GM12875 (cell line): ENCODE measurements around the gene ROMO1.

ENCODE experiments used
- H3K4me3 ChIP-seq: one replicate; pipeline ENCODE4 v1.5.1; 2011; ENCODE audit warnings: low read depth, low read length, control low read depth
- TF ChIP-seq, protein P1 (sequence below): IDR thresholded peaks from 2 replicates; pipeline ENCODE4 v1.5.1; 2011; ENCODE audit warnings: low read depth, mild to moderate bottlenecking, control low read depth, inconsistent platforms, low read length, moderate library complexity, borderline replicate concordance; ENCODE audit not compliant: insufficient read depth

ROMO1 gene

DNA sequence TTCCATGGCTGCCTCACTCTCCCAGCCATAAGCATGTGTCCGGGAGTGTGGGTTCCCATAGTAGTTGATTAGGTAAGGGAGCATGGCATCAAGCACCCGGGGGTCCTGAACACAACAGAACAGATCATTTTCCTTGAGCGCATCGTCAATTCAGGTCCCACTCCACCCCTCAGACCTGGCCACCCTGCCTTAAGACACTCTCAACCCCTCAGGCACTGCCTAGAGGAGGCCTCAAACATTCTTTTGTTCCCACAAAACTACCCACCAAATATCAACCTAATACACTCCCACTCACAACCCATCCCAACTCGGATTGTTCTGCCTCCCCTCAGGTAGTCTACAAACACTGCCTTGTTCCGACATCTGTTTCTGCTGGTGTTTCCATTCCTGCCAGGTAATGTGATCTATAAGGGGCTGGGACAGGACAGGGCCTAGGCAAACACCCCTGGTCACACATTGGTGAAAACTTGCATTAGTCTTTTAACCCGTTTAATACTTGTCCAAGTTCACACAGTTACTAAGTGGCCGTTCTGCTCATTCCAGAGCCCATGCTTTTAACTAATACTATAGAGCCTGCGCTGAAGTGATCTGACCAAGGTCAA is 1.4 kb upstream of the ROMO1 start:
- TF ChIP-seq, protein P1, sequence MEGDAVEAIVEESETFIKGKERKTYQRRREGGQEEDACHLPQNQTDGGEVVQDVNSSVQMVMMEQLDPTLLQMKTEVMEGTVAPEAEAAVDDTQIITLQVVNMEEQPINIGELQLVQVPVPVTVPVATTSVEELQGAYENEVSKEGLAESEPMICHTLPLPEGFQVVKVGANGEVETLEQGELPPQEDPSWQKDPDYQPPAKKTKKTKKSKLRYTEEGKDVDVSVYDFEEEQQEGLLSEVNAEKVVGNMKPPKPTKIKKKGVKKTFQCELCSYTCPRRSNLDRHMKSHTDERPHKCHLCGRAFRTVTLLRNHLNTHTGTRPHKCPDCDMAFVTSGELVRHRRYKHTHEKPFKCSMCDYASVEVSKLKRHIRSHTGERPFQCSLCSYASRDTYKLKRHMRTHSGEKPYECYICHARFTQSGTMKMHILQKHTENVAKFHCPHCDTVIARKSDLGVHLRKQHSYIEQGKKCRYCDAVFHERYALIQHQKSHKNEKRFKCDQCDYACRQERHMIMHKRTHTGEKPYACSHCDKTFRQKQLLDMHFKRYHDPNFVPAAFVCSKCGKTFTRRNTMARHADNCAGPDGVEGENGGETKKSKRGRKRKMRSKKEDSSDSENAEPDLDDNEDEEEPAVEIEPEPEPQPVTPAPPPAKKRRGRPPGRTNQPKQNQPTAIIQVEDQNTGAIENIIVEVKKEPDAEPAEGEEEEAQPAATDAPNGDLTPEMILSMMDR, result no peak
- H3K4me3 ChIP-seq, result no peak overlapping the region

DNA sequence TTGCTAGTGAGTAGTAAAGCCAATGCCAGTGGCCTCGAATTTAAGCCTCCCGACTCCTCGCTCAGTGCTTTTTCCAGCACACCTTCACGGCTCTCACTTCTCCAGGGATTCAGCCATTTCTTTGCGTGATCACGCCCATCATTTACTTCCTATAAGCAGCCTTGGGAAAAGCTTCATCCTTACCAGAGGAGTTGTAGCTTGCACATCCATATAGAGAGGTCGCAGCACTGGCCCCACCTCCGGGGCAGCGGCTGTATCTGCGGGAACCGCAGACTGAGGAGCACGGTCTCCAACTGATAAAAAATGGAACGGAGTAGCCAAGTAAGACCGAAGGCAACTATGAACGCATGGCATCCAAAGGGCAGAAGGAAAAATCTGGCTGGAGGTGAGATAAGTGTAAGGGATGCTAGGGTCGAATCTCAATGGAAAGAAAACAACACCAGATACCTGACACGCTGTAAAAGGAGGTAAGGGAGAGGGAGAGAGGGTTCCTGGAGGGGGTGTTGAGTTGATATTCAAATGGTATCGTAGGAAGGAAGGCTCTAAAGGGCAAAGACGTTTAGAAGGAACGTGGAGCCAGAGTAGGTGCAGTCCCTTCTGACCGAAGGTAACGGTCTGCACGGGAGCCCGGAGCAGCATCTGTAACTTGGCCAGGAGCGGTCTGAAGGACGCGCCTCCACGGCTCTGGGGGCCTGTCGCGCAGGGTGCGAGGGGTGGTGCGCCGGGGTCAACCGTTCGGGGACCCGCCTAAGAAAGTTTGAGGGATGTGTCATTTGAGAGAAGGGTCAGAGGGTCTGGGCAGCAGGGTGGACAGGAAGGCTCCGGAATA is 693 bp upstream of the ROMO1 start:
- peak overlapping the region; percentile 70 for H3K4me3 ChIP-seq
- TF ChIP-seq, protein P1, result no peak

DNA sequence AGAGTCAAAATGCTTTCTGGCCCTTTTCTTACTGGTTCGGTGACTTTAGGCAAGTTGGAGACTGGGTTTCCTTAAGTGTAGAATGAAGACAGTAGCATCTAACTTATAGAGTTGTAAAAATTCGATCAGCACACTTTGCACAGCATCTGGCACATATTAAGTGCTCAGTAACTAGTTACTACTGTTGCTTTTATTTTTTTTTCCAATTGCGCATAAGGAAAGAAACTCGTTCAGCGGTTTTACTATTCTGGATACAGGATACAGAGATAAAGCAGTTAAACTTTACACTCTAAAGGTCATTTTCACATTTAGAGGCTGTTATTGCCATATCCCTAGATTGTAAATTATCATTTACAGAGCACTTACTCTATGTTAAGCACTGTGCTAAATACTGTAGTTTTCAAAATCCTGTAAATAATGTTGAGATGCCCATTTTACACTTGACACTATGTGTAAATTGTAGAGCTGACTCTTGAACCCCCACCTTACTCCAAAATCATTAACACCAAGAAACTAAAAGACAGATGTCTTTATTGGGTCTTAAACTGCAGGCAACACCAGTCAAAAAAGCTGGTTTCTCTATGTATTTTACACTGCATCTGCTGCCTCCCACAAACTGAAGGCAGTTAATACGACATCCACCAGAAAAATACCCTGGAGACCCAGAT is 886 bp downstream of the ROMO1 start:
- TF ChIP-seq, protein P1, result no peak
- peak overlapping the region; percentile 70 for H3K4me3 ChIP-seq

DNA sequence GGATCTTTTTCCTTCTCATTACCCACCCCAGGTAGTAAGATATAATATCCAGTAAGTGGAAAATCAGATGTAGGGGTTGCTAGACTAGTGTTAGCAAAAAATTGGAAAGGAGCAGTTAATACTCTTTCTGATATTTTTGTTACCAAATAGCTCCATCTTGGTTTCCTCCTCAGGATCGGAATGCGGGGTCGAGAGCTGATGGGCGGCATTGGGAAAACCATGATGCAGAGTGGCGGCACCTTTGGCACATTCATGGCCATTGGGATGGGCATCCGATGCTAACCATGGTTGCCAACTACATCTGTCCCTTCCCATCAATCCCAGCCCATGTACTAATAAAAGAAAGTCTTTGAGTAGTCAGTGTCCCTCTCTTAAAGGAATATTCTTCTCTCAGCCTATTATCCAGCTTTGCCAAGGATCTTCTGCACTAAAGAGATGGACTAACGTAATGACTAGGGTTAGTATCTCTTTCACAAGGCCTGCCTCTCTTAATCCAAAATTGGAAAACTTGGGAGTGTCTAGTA is 1.5 kb downstream of the ROMO1 start:
- H3K4me3 ChIP-seq, result no peak overlapping the region
- TF ChIP-seq, protein P1, result no peak

DNA sequence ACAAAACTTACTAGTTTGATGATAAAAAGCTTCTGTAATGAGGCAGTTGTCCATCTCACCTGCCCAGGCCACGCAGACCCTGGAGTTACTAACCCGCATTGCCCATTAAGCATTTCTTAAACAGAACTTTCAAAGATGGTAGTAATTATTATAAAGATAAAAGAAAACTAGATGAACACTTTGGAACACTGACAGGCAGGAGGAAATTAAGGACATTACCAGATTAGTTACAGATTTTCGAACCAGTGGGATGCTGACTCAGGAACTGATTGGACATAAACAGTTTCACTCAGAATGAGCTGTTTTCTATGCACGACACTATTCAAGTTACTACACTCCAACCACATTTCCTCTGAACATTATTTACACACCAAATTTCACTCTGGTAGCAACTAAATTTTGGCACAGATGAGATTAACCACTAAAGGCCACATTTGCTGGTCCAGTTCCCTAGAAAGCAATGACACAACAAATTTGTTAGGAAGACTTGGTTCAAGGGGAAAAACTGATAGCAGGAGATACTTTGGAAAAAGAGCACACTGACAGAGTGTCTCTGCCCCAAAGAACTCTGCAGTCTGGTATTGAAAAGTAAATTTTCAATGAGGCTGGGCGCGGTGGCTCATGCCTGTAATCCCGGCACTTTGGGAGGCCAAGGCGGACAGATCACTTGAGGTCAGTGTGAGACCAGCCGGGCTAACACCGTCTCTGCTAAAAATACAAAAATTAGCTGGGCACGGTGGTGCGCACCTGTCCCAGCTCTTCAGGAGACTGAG is 3.0 kb downstream of the ROMO1 start:
- TF ChIP-seq, protein P1, result no peak
- H3K4me3 ChIP-seq, result no peak overlapping the region

DNA sequence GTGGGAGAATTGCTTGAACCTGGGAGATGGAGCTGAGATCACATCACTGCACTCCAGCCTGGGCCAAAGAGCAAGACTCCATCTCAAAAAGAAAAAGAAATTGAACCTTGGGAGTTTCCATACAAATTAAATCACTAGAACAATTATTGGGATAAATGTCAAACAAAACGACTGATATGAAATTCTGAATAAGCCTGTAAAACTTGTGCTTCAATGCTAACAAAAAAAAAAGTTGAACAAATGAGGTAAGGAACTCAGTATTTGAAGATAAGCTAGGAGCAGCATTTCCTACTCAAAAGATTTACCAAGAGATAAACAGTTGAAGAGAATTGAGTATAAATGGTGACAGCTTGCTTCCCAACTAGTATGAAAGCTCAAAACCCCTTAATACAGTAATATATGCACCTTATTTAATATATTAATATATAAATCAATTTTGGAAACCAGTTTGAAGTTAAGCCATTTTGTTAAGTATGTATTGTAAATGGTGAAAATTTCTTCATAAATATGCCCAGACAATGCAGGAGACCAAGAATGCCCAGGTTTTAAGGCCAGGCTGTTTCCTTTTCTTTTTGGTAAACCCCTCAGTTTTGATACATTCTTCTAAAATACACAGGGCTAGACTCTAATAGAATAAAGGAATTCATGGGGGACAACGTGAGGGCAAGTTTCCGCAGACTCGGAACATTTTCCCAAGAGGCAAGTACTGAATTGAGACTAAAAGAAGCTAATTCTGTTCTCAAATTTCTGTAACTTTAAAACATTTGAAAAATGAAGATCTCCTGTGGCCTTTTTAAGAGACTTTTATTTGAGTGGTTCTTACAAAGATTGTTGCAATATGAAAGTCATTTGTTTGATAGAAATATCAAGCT is 3.9 kb downstream of the ROMO1 start:
- no peak overlapping the region for H3K4me3 ChIP-seq
- TF ChIP-seq, protein P1, result no peak
